Natural killer cell (primary cell): ENCODE measurements around the gene ANKRD53. TPM values are rescaled to one million over a fixed set of nuclear protein-coding genes. Genes with fewer than 3 reads are reported as not detected.

Experiments
- ATAC-seq, 3 donors: fragments of 150-1000 bp in 2 of 3; fragments of 200-7000 bp in 1 of 3; cut with Tn5 transposase; 1 replicate in 1 of 3; 2 replicates in 2 of 3; pipeline ENCODE4 v1.10.0; 2021; ENCODE audit warnings: mild to moderate bottlenecking in 2 of 3, moderate library complexity in 2 of 3
- DNase-seq, 2 donors: peaks; one replicate each; pipeline versions ENCODE4 v3.0.0 to v3.0.0-alpha.2; 2013 to 2021; ENCODE audit warnings: mixed read lengths in 1 of 2
- H3K27ac ChIP-seq: one replicate; pipeline ENCODE4 v1.5.1; 2013; ENCODE audit warnings: mild to moderate bottlenecking, low read length
- H3K27me3 ChIP-seq: one replicate; pipeline ENCODE4 v1.6.1; 2013; ENCODE audit warnings: low read length; ENCODE audit not compliant: control insufficient read depth, insufficient read depth
- H3K36me3 ChIP-seq: one replicate; pipeline ENCODE4 v1.6.1; 2013; ENCODE audit warnings: low read length; ENCODE audit not compliant: control insufficient read depth, insufficient read depth
- H3K4me1 ChIP-seq: one replicate; pipeline ENCODE4 v1.6.1; 2013; ENCODE audit warnings: low read length; ENCODE audit not compliant: control insufficient read depth, insufficient read depth
- H3K4me3 ChIP-seq: one replicate; pipeline ENCODE4 v1.5.1; 2013; ENCODE audit warnings: low read length
- H3K9me3 ChIP-seq: one replicate; pipeline ENCODE4 v1.6.1; 2013; ENCODE audit warnings: low read length; ENCODE audit not compliant: control insufficient read depth, insufficient read depth
- H3K27ac Mint-ChIP-seq, 2 donors: one replicate each; pipeline ENCODE4 v1.8.0; 2022; ENCODE audit warnings: mild to moderate bottlenecking in 2 of 2, mixed read lengths in 2 of 2, moderate library complexity in 1 of 2
- H3K27me3 Mint-ChIP-seq, 2 donors: one replicate each; pipeline ENCODE4 v1.8.0; 2022; ENCODE audit warnings: low read depth in 2 of 2, mixed read lengths in 2 of 2
- H3K36me3 Mint-ChIP-seq: one replicate; pipeline ENCODE4 v1.8.0; 2022; ENCODE audit warnings: mixed read lengths
- H3K4me1 Mint-ChIP-seq, 2 donors: one replicate each; pipeline ENCODE4 v1.8.0; 2022; ENCODE audit warnings: mixed read lengths in 2 of 2
- H3K4me3 Mint-ChIP-seq: one replicate; pipeline ENCODE4 v1.8.0; 2022; ENCODE audit warnings: mild to moderate bottlenecking, moderate library complexity, mixed read lengths
- H3K9me3 Mint-ChIP-seq, 2 donors: one replicate each; pipeline ENCODE4 v1.8.0; 2022; ENCODE audit warnings: mixed read lengths in 2 of 2
- CTCF ChIP-seq: fragments of 200-600 bp; IDR thresholded peaks from one replicate; pipeline ENCODE4 v1.8.0; 2022; ENCODE audit warnings: antibody characterized with exemption
- WGBS: methylation state at CpG from one replicate; pipeline ENCODE4 v1.1.7; 2013; ENCODE audit warnings: missing lambda C conversion rate; ENCODE audit not compliant: insufficient coverage; 5-methylcytosine and 5-hydroxymethylcytosine counted together
- intact Hi-C: fragments of 100-400 bp; cut with micrococcal nuclease; formaldehyde crosslinking; loops from one replicate; pipeline ENCODE4 v1.14.2; 2022
- total RNA-seq, 4 donors: library from RNA; stranded (reverse); fragments of 120-200 nt in 1 of 4; gene quantifications; one replicate each; pipeline versions ENCODE4 v1.2.3 to v1.2.4, GENCODE V29; 2013 to 2022

Gene ANKRD53
- total RNA-seq, 3 donors from 2014 or later (not counting 1 experiment from before 2014, with no cell fraction given), result 2.2 to 3.1 (median 2.5) TPM

- no peaks in the 10 kb centered on the region for H3K36me3 ChIP-seq
- H3K27ac ChIP-seq, result no peak overlapping the region
- H3K4me1 Mint-ChIP-seq, result no peaks in the 10 kb centered on the region
- no peak overlapping the region for H3K4me3 Mint-ChIP-seq
- TF ChIP-seq CTCF, result no peak
- H3K4me1 ChIP-seq, result no peaks in the 10 kb centered on the region
- H3K27ac Mint-ChIP-seq, result no peak overlapping the region
- H3K9me3 Mint-ChIP-seq, result no peaks in the 10 kb centered on the region
- no peak overlapping the region for H3K4me3 ChIP-seq
- intact Hi-C loops, result no loop called here
- peaks cover 11 to 22% of the 10 kb centered on the region in 2 donors for H3K27me3 Mint-ChIP-seq
- WGBS, result 55% methylated on average over 3 of the region's 3 CpGs
- H3K9me3 ChIP-seq, result no peaks in the 10 kb centered on the region
- no peak for ATAC-seq
- H3K36me3 Mint-ChIP-seq, result no peaks in the 10 kb centered on the region
- DNase-seq, result peak in 1 of 2 donors; percentile 13
- H3K27me3 ChIP-seq, result no peaks in the 10 kb centered on the region
These were observed 39.9 kb upstream of the ANKRD53 start for GRCh38 chr2:70938586-70938950.

- intact Hi-C loops, result no loop called here
- H3K27me3 Mint-ChIP-seq, result peaks cover 11 to 22% of the 10 kb centered on the region in 2 donors
- H3K4me3 ChIP-seq, result no peak overlapping the region
- no peaks in the 10 kb centered on the region for H3K36me3 ChIP-seq
- no peaks in the 10 kb centered on the region for H3K27me3 ChIP-seq
- ATAC-seq, result no peak
- TF ChIP-seq CTCF, result no peak
- no peaks in the 10 kb centered on the region for H3K4me1 Mint-ChIP-seq
- 51% methylated on average over 30 of the region's 30 CpGs for WGBS
- no peaks in the 10 kb centered on the region for H3K4me1 ChIP-seq
- H3K27ac Mint-ChIP-seq, result no peak overlapping the region
- no peak overlapping the region for H3K4me3 Mint-ChIP-seq
- DNase-seq, result peak in 1 of 2 donors; percentile 9
- no peaks in the 10 kb centered on the region for H3K9me3 ChIP-seq
- no peak overlapping the region for H3K27ac ChIP-seq
- no peaks in the 10 kb centered on the region for H3K9me3 Mint-ChIP-seq
- H3K36me3 Mint-ChIP-seq, result no peaks in the 10 kb centered on the region
These were observed 39.2 kb upstream of the ANKRD53 start for GRCh38 chr2:70939001-70939838.

GRCh38 chr2:70939839-70940580 is 38.4 kb upstream of the ANKRD53 start:
- Mint-ChIP-seq H3K4me3 (no peak overlapping the region), H3K4me1 (no peaks in the 10 kb centered on the region), H3K36me3 (no peaks in the 10 kb centered on the region), H3K27ac (no peak overlapping the region), H3K27me3 (peaks cover 5 to 19% of the 10 kb centered on the region in 2 donors), H3K9me3 (no peaks in the 10 kb centered on the region)
- intact Hi-C loops, result loop anchor here (10.0 kb wide), 1 partner anchor 635 kb away; the partner anchor contains the start of gene FAM136A
- H3K9me3 ChIP-seq, result no peaks in the 10 kb centered on the region
- ATAC-seq (no peak), DNase-seq (no peak)
- H3K4me1 ChIP-seq, result no peaks in the 10 kb centered on the region
- no peak overlapping the region for H3K27ac ChIP-seq
- WGBS, result 90% methylated on average over 10 of the region's 10 CpGs
- H3K27me3 ChIP-seq, result no peaks in the 10 kb centered on the region
- H3K4me3 ChIP-seq, result no peak overlapping the region
- no peak for TF ChIP-seq CTCF
- no peaks in the 10 kb centered on the region for H3K36me3 ChIP-seq
